K562 (cell line): ENCODE results near the gene SLC22A23. TPM values are rescaled to one million over a fixed set of nuclear protein-coding genes. Genes with fewer than 3 reads are reported as not detected.

Experiments
- CREM ChIP-seq: IDR thresholded peaks from 2 replicates; pipeline ENCODE4 v1.6.1; 2014; ENCODE audit warnings: antibody characterized with exemption, low read depth
- CTCFL ChIP-seq: IDR thresholded peaks from 2 replicates; pipeline ENCODE4 v1.6.1; 2011; ENCODE audit warnings: borderline replicate concordance, low read depth, mild to moderate bottlenecking, moderate library complexity, low read length; ENCODE audit not compliant: insufficient read depth, poor library complexity, severe bottlenecking
- KAT7 ChIP-seq: sonication (generic); formaldehyde crosslinking; IDR thresholded peaks from 2 replicates; pipeline ENCODE4 v1.8.0; 2022; ENCODE audit warnings: missing genetic modification reagents, mild to moderate bottlenecking, borderline replicate concordance
- PHB2 ChIP-seq: fragments of 450-650 bp; IDR thresholded peaks from 2 replicates; pipeline ENCODE4 v1.6.1; 2017; ENCODE audit warnings: low read depth
- ZFP36 ChIP-seq: fragments of 150-350 bp; IDR thresholded peaks from 2 replicates; pipeline ENCODE4 v1.6.1; 2018; ENCODE audit warnings: low read length, low read depth; ENCODE audit not compliant: partially characterized antibody
- polyA plus RNA-seq, 8 experiments: library from polyadenylated mRNA; depleted of rRNA in 4 of 8; stranded (reverse) in 5 of 8; unstranded in 3 of 8; fragments of >200 nt; fragmentation: Nextera tagmentation in 2 of 8; fragmentation: Illumina TruSeq in 1 of 8; extraction: Ambion mirVana in 2 of 8; extraction: Trizol in 1 of 8; gene quantifications; 2 replicates each; pipeline versions ENCODE4 v1.2.1 to v1.2.3, GENCODE V29; 2011 to 2014; ENCODE audit warnings: inconsistent platforms in 1 of 8, missing spikeins in 1 of 8
- total RNA-seq, 7 experiments: library from RNA; depleted of rRNA in 6 of 7; stranded (reverse); fragments of >200 nt in 6 of 7; fragmentation: Illumina TruSeq in 2 of 7; extraction: Trizol in 2 of 7; gene quantifications; 2 replicates each; pipeline versions ENCODE4 v1.2.1 to v1.2.3, GENCODE V29; 2011 to 2021; ENCODE audit warnings: low replicate concordance in 1 of 7
- TF ChIP-seq, protein P1 (sequence below): fragments of 450-650 bp; IDR thresholded peaks from 2 replicates; pipeline ENCODE4 v1.6.1; 2017; ENCODE audit warnings: mild to moderate bottlenecking, moderate library complexity

The SLC22A23 gene
- total and polyA plus RNA-seq, 9 of the 15 experiments (the other 6 are each of a cell fraction or from before 2014, with no cell fraction given), result 0.30 to 8.7 (median 2.5) TPM

- TF ChIP-seq, protein P1, sequence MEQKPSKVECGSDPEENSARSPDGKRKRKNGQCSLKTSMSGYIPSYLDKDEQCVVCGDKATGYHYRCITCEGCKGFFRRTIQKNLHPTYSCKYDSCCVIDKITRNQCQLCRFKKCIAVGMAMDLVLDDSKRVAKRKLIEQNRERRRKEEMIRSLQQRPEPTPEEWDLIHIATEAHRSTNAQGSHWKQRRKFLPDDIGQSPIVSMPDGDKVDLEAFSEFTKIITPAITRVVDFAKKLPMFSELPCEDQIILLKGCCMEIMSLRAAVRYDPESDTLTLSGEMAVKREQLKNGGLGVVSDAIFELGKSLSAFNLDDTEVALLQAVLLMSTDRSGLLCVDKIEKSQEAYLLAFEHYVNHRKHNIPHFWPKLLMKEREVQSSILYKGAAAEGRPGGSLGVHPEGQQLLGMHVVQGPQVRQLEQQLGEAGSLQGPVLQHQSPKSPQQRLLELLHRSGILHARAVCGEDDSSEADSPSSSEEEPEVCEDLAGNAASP, result no peak
- TF ChIP-seq CREM (peak; percentile 15; the same call in 1 of the 2 replicates), CTCFL (no peak), KAT7 (CRISPR knock-in tag) (peak; percentile 16; the same call in 1 of the 2 replicates), ZFP36 (no peak), PHB2 (no peak)
These were observed 1.7 kb downstream of the SLC22A23 start (continued) for GRCh38 chr6:3455147-3455568.
